Smooth muscle cell of the brain vasculature (primary cell): ENCODE data around the gene GSAP.
"Not testable (repeated sequence)": the region's sequence is repeated elsewhere in the genome, so short reads cannot be mapped to it uniquely, and the experiment has no call there.

Experiments
- DNase-seq: peaks from one replicate; pipeline ENCODE4 v3.0.0-alpha.2; 2012; ENCODE audit warnings: low read depth, low spot score

Gene GSAP

DNA sequence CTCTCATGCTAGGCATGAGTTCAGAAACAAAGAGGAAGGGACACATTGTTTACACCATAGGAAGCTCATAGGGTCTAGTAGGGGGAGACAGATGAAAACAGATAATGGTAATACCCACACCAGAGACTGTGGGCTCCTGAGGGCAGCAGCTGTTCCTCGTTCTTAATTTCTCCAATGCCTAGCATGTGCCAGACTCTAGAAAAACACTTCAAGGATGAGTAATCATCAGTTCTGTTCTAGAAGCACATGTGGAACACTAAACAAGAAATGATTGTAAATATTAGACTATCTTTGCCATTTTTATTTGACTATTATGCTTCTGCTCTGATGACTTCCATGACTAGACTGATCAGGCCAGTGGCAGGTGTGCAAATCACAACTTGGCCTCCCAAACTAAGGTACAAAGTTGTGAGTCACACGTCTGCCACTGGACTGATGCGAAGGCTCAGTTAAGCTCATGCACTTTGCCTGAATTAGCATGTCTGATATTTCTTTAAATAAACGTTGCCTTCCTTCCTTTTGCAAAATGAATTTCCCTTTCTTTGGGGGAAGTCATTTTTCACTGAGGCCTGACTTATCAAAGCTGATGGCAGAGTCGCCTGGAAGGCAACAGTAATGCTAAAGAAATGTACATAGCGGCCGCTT lies 127.4 kb downstream of the GSAP start:
- DNase-seq, result no peak

DNA sequence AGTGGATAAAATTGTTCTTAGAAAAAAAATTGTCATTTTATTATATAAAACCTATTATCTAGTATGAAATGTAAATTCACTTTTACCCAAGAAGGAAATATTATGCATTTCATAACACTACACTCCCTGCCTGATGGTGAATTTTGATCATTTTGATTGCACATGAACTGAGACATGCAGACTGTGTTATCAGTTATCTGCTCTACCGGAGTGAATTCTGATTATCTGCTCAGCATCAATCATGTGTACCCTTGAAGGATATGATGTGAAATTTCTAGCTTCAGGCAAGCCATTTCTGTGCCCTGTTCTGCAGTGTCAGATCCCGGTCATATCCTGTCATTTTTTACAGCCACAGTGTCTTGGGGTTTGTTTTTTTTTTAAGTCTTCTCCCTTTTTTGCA lies 131.5 kb downstream of the GSAP start:
- no peak for DNase-seq

DNA sequence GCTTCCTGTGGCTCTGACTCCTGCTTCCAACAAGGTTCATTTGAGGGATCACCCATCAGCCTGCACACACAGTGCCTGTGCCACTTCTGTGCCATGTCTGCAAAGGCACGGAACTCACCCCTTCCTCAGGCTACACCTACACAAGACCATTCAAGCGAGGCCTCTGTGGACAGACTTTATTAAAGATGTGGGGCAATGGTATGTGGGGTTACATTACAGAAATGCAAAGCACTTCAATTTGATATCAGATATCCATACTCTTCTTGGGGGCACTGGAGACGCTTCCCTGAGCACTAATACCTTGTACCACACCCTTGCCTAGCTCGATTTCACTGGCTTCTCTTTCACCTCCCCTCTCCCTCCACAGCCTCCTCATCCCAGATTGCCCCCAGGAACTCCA lies 132.1 kb downstream of the GSAP start:
- no peak for DNase-seq

DNA sequence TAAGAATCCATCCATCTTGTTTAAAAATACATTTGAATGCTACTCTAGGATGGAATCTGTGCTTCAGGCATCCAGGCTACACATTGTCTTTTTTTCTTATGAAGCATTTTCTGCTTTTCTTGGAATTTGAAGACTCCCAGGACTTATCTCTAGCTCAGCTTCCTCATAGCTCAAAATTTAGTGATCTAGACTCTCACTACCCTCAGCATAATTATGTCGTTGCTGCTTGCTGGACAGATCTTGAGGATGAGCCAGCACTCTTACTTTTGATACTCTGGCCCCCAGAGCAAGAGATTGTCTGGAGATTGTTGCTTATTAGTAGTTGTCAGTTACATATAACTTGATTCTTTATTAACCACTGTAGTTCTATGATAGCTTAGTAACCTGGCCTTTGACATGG lies 133.3 kb downstream of the GSAP start:
- no peak for DNase-seq

DNA sequence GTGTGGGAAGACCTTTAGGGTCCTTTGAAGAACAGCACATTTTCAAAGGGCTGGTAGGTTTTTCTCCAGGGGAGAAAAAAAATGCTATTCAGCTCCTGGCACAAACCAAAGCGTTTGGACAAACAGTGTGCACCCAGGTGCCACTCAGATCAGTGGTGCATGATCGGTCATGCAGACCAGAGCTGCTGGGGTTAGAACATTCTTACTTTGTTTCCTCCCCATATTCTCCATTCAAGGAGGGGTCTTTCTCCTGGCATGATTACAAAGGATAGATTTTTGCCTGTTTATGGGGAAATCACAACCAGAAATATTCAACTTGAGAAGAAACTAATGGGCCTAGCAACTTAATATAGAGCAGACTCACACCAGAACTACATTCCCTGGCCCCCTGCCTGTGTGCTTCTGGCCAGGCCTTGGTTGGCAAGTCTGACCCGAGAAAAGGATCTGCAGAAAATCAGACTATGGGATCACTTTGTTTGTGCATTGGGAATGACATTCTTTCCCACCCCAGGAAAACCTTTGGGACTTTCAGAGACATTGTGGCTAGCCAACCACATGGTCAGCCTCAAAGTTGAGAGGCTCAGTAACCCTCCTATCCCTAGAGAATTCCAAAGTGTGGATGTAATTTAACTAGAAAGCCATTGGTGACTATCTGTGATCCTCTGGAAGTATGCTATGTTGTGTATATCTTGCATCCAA lies 134.2 kb downstream of the GSAP start:
- no peak for DNase-seq

DNA sequence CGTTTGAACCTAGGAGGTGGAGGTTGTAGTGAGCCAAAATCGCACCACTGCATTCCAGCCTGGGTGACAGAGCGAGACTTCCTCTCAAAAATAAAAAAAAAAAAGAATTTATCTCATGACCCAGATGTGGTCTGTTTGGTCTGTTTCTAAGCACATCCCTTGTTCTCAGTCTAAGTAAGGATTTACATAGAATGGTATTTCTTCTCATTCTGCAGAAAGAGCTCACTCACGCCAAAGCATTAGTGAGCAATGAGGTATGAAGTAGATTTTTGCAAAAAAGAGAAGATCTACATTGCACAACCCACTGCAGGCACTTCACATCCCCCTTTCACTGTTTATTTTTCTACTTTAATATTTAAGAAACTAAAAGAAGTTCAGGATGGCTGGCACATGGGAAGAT lies 140.0 kb downstream of the GSAP start:
- DNase-seq, result no peak

DNA sequence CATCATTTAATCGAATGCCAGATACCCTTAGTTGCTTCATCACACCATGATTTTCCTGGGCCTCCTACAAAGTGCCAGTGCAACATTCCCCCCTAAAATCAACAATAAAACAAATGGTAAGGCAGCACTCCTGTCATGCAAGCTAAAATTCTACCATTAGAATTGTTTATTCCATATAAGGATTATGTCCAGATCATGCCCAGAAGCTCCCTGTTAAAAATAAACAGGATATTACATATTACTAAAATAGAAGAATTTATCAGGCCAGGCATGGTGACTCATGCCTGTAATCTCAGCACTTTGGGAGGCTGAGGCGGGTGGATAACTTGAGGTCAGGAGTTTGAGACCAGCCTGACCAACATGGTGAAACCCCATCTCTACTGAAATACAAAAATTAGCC lies 140.5 kb downstream of the GSAP start:
- not testable (repeated sequence) for DNase-seq

DNA sequence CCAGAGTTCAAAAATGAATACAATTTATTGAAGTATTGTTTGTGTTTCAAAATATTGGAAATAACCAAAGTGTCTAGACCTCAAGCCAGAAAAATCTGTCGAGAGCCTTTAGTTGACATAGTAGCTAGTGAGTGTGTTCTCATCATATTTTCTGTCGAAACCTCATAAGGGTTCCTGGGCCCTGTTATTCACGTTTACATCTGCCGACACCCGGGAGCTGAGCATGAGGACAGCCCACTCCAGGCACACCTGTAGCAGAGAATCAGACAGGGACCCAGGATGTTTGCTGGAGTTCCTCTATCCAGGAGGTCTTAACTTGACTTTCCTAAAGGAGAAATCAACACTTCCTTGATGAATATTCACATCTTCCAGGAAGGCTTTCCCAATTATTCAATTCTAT lies 144.4 kb downstream of the GSAP start:
- DNase-seq, result no peak

DNA sequence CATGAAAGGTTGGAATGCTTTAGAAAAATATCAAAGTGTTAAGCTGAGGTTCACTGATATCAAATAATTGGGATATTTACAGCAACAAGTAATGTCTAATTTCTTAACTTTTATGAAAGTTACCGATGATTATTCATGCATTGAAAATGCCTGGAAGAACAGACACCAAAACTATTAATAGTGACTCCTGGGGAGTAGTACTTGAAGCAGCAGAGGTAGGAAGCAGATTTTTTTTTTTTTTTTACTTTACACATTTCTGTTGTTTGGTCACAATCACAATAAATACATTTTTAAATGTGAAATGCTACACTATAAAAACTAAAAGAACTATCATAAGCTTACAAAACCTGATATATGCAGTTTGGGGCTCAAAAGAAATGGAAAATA lies 146.1 kb downstream of the GSAP start:
- DNase-seq, result no peak

DNA sequence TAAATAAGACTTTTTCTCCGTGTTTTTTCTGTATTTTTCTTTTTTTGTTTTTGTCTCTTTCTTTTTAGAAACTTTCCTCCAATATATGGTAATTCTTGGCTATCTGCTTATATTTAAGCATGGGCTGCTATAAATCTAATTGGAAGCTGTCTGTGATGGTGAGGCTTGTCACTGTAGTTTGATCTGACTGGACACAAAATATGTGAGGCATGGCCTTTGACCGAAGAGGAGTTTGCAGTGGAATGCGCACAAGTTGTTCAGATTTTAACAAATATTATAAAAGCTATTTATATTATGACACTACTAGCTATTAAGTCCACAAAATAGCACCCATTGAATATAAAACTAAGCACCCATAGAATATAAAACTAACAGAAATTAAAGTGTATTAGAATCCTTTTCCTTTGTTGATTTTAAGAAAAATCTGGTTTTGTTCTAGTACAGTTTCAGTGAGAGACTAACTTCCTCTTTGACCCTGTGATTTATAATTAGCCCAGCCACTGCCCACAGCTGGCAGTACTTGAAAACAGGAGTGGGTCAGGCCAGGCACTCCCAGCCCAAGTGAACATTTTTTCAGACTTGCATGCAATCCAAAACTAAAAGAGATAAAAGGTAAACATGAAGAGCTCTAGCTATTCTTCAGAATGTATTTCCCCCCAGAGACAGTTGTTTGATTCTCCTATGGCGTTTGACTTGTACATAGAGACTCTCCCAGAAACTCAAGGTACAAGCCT lies 146.6 kb downstream of the GSAP start:
- no peak for DNase-seq

DNA sequence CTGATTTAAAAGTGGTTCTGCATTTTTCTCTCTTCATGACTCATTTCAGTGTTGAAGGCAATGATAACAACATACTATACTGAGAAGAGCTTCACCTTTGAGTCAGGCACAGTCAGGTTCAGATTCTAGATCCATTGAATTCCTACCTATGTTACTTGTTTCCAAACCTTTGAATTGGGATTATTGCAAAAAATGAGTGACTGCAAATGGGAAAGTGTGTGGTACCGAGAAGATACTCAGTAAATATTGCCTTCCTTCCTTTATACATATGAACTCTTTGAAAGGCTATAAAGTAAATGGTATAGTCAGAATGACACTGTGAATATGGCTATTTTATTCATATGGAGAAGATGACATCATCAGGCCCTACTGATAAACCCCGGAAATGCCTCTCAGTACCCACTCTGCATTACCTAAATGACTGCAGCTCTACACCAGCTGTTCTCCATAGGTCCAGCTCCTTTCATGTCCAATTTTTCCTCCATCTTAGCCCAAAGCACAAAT lies 149.8 kb downstream of the GSAP start:
- DNase-seq, result no peak

DNA sequence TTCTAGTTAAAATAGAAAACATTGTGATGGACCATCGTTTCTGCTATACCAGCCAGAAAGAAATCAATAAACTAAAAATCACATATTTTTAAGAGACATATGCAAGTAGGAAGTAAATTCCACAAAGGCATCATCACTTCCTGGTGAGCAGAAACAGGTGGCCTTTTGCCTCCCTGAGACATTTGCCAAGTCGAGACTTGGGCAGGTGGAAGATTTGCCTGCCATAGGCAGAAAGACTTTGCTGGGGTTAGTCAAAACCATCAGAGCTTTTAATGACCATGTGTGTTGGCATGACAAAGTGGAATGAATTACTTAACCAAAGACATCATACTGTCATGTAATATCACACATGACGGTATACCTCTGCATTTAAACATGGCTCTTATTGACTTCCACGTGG lies 150.5 kb downstream of the GSAP start:
- no peak for DNase-seq

DNA sequence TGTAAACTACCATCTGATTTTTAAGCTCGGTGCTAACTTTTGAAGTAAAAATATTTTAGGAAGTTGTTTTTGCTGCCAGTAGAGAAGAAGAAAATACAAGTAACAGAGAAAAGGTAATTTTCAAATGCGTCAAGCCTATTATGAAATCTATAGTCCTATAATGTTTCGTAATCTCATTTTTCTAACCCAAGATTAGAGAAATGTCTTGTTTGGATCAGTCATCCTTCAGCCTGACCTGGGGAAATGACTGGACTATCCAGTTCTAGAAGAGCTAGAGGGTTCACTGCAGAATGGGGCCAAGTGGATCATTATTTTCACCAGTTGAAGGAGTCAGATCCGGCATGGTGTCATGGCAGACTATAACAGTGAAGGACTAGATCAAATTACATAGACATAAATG lies 153.8 kb downstream of the GSAP start:
- DNase-seq, result no peak
